H1 (cell line): ENCODE results near the gene NCK2. TPM values are rescaled to one million over a fixed set of nuclear protein-coding genes. Genes with fewer than 3 reads are reported as not detected.
A peak's percentile ranks its signal among the peaks of the same experiment; 100 is the strongest.

ENCODE experiments used
- CTCF ChIA-PET: fragments of 300-600 bp; sonication (Branson Sonifier 250); formaldehyde crosslinking; loops from one replicate; lab custom pipeline; 2021; ENCODE audit not compliant: partially characterized antibody; lab: Charles Lee
- POLR2A ChIA-PET: fragments of 300-600 bp; sonication (Branson Sonifier 250); formaldehyde crosslinking; loops from one replicate; lab custom pipeline; 2021; ENCODE audit warnings: inconsistent platforms; ENCODE audit not compliant: partially characterized antibody; lab: Charles Lee
- DNase-seq, 2 experiments: peaks; one replicate each; pipeline versions ENCODE4 v3.0.0 to v3.0.0-alpha.2; 2010 to 2022; ENCODE audit warnings: low spot score in 2 of 2, low read depth in 1 of 2, mixed read lengths in 1 of 2
- FAIRE-seq: peaks from 2 replicates; lab custom pipeline; 2011; peaks lifted over from hg19 to GRCh38; lab: Jason Lieb, UNC
- H2AFZ ChIP-seq: 2 replicates; pipeline ENCODE4 v1.8.1; 2012; ENCODE audit warnings: low read length, inconsistent platforms
- H2AK5ac ChIP-seq: 2 replicates; pipeline ENCODE4 v1.6.1; 2013; ENCODE audit warnings: low read depth, low read length
- H2BK120ac ChIP-seq: replicated peaks from 2 replicates; pipeline ENCODE3; 2013; ENCODE audit warnings: low read depth, low read length, inconsistent platforms
- H2BK12ac ChIP-seq: 2 replicates; pipeline ENCODE4 v1.6.1; 2013; ENCODE audit warnings: low read depth, low read length
- H2BK15ac ChIP-seq: 2 replicates; pipeline ENCODE4 v1.6.1; 2013; ENCODE audit warnings: low read length
- H2BK20ac ChIP-seq: 2 replicates; pipeline ENCODE4 v1.6.1; 2013; ENCODE audit warnings: low read length
- H2BK5ac ChIP-seq: 2 replicates; pipeline ENCODE4 v1.6.1; 2013; ENCODE audit warnings: low read depth, low read length
- H3K14ac ChIP-seq: 2 replicates; pipeline ENCODE4 v1.6.1; 2013; ENCODE audit warnings: inconsistent platforms; ENCODE audit not compliant: insufficient read length
- H3K18ac ChIP-seq: 2 replicates; pipeline ENCODE4 v1.6.1; 2013; ENCODE audit warnings: low read length; ENCODE audit errors: extremely low read depth
- H3K23ac ChIP-seq: 2 replicates; pipeline ENCODE4 v1.6.1; 2013; ENCODE audit warnings: inconsistent platforms; ENCODE audit not compliant: insufficient read length
- H3K23me2 ChIP-seq: 2 replicates; pipeline ENCODE4 v1.6.1; 2013; ENCODE audit warnings: low read depth, low read length
- H3K27ac ChIP-seq: 2 replicates; pipeline ENCODE4 v1.6.1; 2011; ENCODE audit warnings: low read depth, low read length, inconsistent platforms
- H3K27me3 ChIP-seq, 4 experiments: replicated peaks in 1 of 4; 1 replicate in 1 of 4; 2 replicates in 3 of 4; pipeline versions ENCODE4 v1.6.1 to v1.8.1; 2011 to 2013; ENCODE audit warnings: low read length in 3 of 4, mild to moderate bottlenecking in 3 of 4, inconsistent platforms in 2 of 4, mixed read lengths in 2 of 4, moderate library complexity in 1 of 4; ENCODE audit not compliant: control insufficient read depth in 3 of 4, insufficient read depth in 3 of 4; ENCODE audit errors: extremely low read depth in 1 of 4
- H3K36me3 ChIP-seq, 4 experiments: 2 replicates each; pipeline versions ENCODE4 v1.6.1 to v1.8.1; 2011 to 2013; ENCODE audit warnings: mild to moderate bottlenecking in 4 of 4, low read length in 3 of 4, moderate library complexity in 2 of 4, control low read depth in 1 of 4, inconsistent platforms in 1 of 4; ENCODE audit not compliant: insufficient read depth in 4 of 4, control insufficient read depth in 2 of 4
- H3K4ac ChIP-seq: replicated peaks from 2 replicates; pipeline ENCODE3; 2013; ENCODE audit warnings: low read length, low read depth, mixed read lengths, inconsistent platforms; ENCODE audit not compliant: insufficient read length
- H3K4me1 ChIP-seq, 4 experiments: replicated peaks in 1 of 4; 1 replicate in 1 of 4; 2 replicates in 3 of 4; pipeline versions ENCODE4 v1.6.1 to v1.8.1; 2011 to 2013; ENCODE audit warnings: low read length in 3 of 4, inconsistent platforms in 2 of 4, mixed read lengths in 1 of 4; ENCODE audit not compliant: insufficient read depth in 4 of 4, control insufficient read depth in 3 of 4
- H3K4me2 ChIP-seq, 2 experiments: 2 replicates each; pipeline versions ENCODE4 v1.6.1 to v1.8.1; 2011 to 2013; ENCODE audit warnings: low read depth in 2 of 2, low read length in 2 of 2, control low read depth in 1 of 2, inconsistent platforms in 1 of 2, mild to moderate bottlenecking in 1 of 2; ENCODE audit not compliant: insufficient read depth in 1 of 2
- H3K4me3 ChIP-seq, 4 experiments: fragments of 200-600, 300-600 bp in 1 of 4; sonication (generic), shearing (Covaris generic), sonication (Bioruptor Twin) in 1 of 4; 2 replicates each; pipeline versions ENCODE4 v1.5.1 to v1.8.1; 2011 to 2016; ENCODE audit warnings: low read length in 4 of 4, low read depth in 3 of 4, control low read depth in 2 of 4, inconsistent platforms in 2 of 4, mild to moderate bottlenecking in 2 of 4, mixed read lengths in 1 of 4, moderate library complexity in 1 of 4; ENCODE audit not compliant: insufficient read depth in 2 of 4; ENCODE audit errors: extremely low read depth in 1 of 4
- H3K56ac ChIP-seq: replicated peaks from 2 replicates; pipeline ENCODE3; 2013; ENCODE audit warnings: low read depth, mild to moderate bottlenecking, mixed read lengths, low read length, inconsistent platforms; ENCODE audit not compliant: insufficient read length
- H3K79me1 ChIP-seq: 2 replicates; pipeline ENCODE4 v1.6.1; 2013; ENCODE audit warnings: low read depth, low read length, control low read depth
- H3K79me2 ChIP-seq, 2 experiments: 2 replicates each; pipeline versions ENCODE4 v1.6.1 to v1.8.1; 2012 to 2013; ENCODE audit warnings: low read length in 2 of 2, mild to moderate bottlenecking in 2 of 2, inconsistent platforms in 1 of 2; ENCODE audit not compliant: insufficient read depth in 2 of 2, control insufficient read depth in 1 of 2
- H3K9ac ChIP-seq, 4 experiments: replicated peaks in 1 of 4; 1 replicate in 1 of 4; 2 replicates in 3 of 4; pipeline versions ENCODE4 v1.6.1 to v1.8.1; 2011 to 2013; ENCODE audit warnings: low read depth in 3 of 4, low read length in 3 of 4, control low read depth in 2 of 4, mild to moderate bottlenecking in 2 of 4, moderate library complexity in 2 of 4, inconsistent platforms in 1 of 4; ENCODE audit errors: extremely low read depth in 1 of 4
- H3K9me3 ChIP-seq, 2 experiments: 2 replicates each; pipeline versions ENCODE4 v1.6.1 to v1.8.1; 2012 to 2013; ENCODE audit warnings: mild to moderate bottlenecking in 2 of 2, moderate library complexity in 2 of 2, control low read depth in 1 of 2, inconsistent platforms in 1 of 2, low read depth in 1 of 2, low read length in 1 of 2, mixed read lengths in 1 of 2; ENCODE audit not compliant: insufficient read depth in 2 of 2
- H4K20me1 ChIP-seq, 2 experiments: replicated peaks in 1 of 2; 2 replicates each; pipeline versions ENCODE3 to v1.8.1; 2011 to 2013; ENCODE audit warnings: inconsistent platforms in 2 of 2, low read length in 2 of 2, mild to moderate bottlenecking in 1 of 2; ENCODE audit not compliant: insufficient read depth in 2 of 2, control insufficient read depth in 1 of 2
- H4K5ac ChIP-seq: 2 replicates; pipeline ENCODE4 v1.6.1; 2013; ENCODE audit warnings: low read length, low read depth, mixed read lengths, inconsistent platforms; ENCODE audit not compliant: insufficient read length
- H4K8ac ChIP-seq: 2 replicates; pipeline ENCODE4 v1.8.0; 2013; ENCODE audit warnings: mild to moderate bottlenecking, moderate library complexity, low read length, inconsistent platforms; ENCODE audit not compliant: insufficient read depth; ENCODE audit errors: extremely low read depth
- H4K91ac ChIP-seq: replicated peaks from 2 replicates; pipeline ENCODE3; 2013; ENCODE audit warnings: low read length, mixed read lengths, inconsistent platforms; ENCODE audit not compliant: insufficient read length
- ASH2L ChIP-seq: fragments of 200-600, 300-600 bp; sonication (generic); IDR thresholded peaks from one replicate; pipeline ENCODE4 v1.7.1; 2017; ENCODE audit warnings: low read length
- CTBP2 ChIP-seq: IDR thresholded peaks from 2 replicates; pipeline ENCODE4 v1.7.0; 2011; ENCODE audit warnings: borderline replicate concordance, mild to moderate bottlenecking, moderate library complexity, mixed read lengths, low read length; ENCODE audit not compliant: insufficient read depth, insufficient read length
- CTCF ChIP-seq, 3 experiments: IDR thresholded peaks; 1 replicate in 2 of 3; 2 replicates in 1 of 3; pipeline versions ENCODE4 v1.5.1 to v1.6.1; 2011; ENCODE audit warnings: low read length in 3 of 3, mild to moderate bottlenecking in 3 of 3, inconsistent platforms in 2 of 3, low read depth in 1 of 3, moderate library complexity in 1 of 3; ENCODE audit not compliant: insufficient read depth in 1 of 3; ENCODE audit errors: control extremely low read depth in 1 of 3
- JUN ChIP-seq: IDR thresholded peaks from 2 replicates; pipeline ENCODE4 v1.6.1; 2011; ENCODE audit warnings: low read depth, mild to moderate bottlenecking, improper control_type of control experiment, low read length
- JUND ChIP-seq: IDR thresholded peaks from 2 replicates; pipeline ENCODE4 v1.6.1; 2011; ENCODE audit warnings: mild to moderate bottlenecking, improper control_type of control experiment, low read length
- NANOG ChIP-seq: IDR thresholded peaks from 2 replicates; pipeline ENCODE4 v1.6.1; 2011; ENCODE audit warnings: low read length, low read depth, mild to moderate bottlenecking, inconsistent platforms; ENCODE audit not compliant: insufficient read depth, poor library complexity, severe bottlenecking
- RNF2 ChIP-seq: fragments of 200-900, 300-1000 bp; sonication (generic); IDR thresholded peaks from 2 replicates; pipeline ENCODE4 v1.7.1; 2016; ENCODE audit warnings: borderline replicate concordance, low read depth, mild to moderate bottlenecking, antibody characterized with exemption, low read length; ENCODE audit not compliant: poor library complexity, severe bottlenecking; ENCODE audit errors: missing control alignments
- TAF1 ChIP-seq: IDR thresholded peaks from 2 replicates; pipeline ENCODE4 v1.6.1; 2011; ENCODE audit warnings: mild to moderate bottlenecking, low read depth, low read length
- TBP ChIP-seq: IDR thresholded peaks from 2 replicates; pipeline ENCODE4 v1.6.1; 2011; ENCODE audit warnings: low read depth, low read length, improper control_type of control experiment
- YY1 ChIP-seq: IDR thresholded peaks from 2 replicates; pipeline ENCODE4 v1.6.1; 2011; ENCODE audit warnings: low read depth, mild to moderate bottlenecking, low read length
- WGBS, 2 experiments: shearing (Covaris generic) in 1 of 2; methylation state at CpG; one replicate each; pipeline versions ENCODE4 v1.1.6 to v1.1.7; 2013 to 2015; ENCODE audit warnings: low lambda C conversion rate in 2 of 2, mixed read lengths in 2 of 2, inconsistent platforms in 1 of 2, low coverage in 1 of 2, missing lambda C conversion rate in 1 of 2; ENCODE audit not compliant: insufficient replicate concordance in 2 of 2, insufficient coverage in 1 of 2, insufficient read length in 1 of 2; ENCODE audit errors: extremely low coverage in 1 of 2, missing lambda C conversion rate in 1 of 2; 5-methylcytosine and 5-hydroxymethylcytosine counted together
- polyA plus RNA-seq, 7 experiments: library from polyadenylated mRNA; depleted of rRNA in 3 of 7; stranded (reverse) in 5 of 7; unstranded in 2 of 7; fragments of >200 nt in 5 of 7; fragments of 200-250 nt in 2 of 7; gene quantifications; 1 replicate in 5 of 7; 2 replicates in 1 of 7; 4 replicates in 1 of 7; pipeline versions ENCODE4 v1.2.1 to v1.2.3, GENCODE V29; 2011 to 2013; ENCODE audit warnings: missing spikeins in 2 of 7, mixed read lengths in 2 of 7
- total RNA-seq: library from RNA; stranded (reverse); fragmentation: NEBNext Ultra II Directional; extraction: Animal tissue kit (Norgen Biotek cat#: 25700); gene quantifications from 2 replicates; pipeline ENCODE4 v1.2.1, GENCODE V29; 2021

NCK2 gene
- total and polyA plus RNA-seq, 2 of the 8 experiments (the other 6 are each of a cell fraction or from before 2014, with no cell fraction given): 30.3 to 65.7 TPM

- 74% methylated on average over 6 of the region's 7 CpGs; no CpG with 5 or more reads in 1 of the 2 experiments for WGBS, 2 experiments
- no peak overlapping the region for H4K91ac ChIP-seq
- no peaks in the 10 kb centered on the region for H3K36me3 ChIP-seq
- no peak overlapping the region for H3K23ac ChIP-seq
- FAIRE-seq: no peak
- H2BK5ac ChIP-seq: no peak overlapping the region
- no peak overlapping the region for H4K8ac ChIP-seq
- no peak overlapping the region for H3K4ac ChIP-seq
- no peaks in the 10 kb centered on the region for H3K9me3 ChIP-seq
- H2BK12ac ChIP-seq: no peak overlapping the region
- H3K4me1 ChIP-seq: peaks cover 0 to 16% (median 12%) of the 10 kb centered on the region in 4 experiments; a peak in 6 of 7 replicates
- no peak overlapping the region for H3K4me3 ChIP-seq
- H3K14ac ChIP-seq: no peak overlapping the region
- no peak overlapping the region for H2AK5ac ChIP-seq
- ChIA-PET POLR2A (no interaction called here), CTCF (no interaction called here)
- H3K9ac ChIP-seq: no peak overlapping the region
- no peak overlapping the region for H2BK20ac ChIP-seq
- H3K79me2 ChIP-seq: peaks cover 0 to 34% of the 10 kb centered on the region in 2 experiments; a peak in 2 of 4 replicates
- no peak overlapping the region for H3K27ac ChIP-seq
- no peak overlapping the region for H4K5ac ChIP-seq
- no peak overlapping the region for H3K18ac ChIP-seq
- H2BK15ac ChIP-seq: no peak overlapping the region
- no peaks in the 10 kb centered on the region; the same call in 1 of the 2 replicates for H3K23me2 ChIP-seq
- H2BK120ac ChIP-seq: no peak overlapping the region
- DNase-seq: peak in 1 of 2 experiments; percentile 6
- H2AFZ ChIP-seq: no peak overlapping the region
- H3K4me2 ChIP-seq: no peak overlapping the region
- H3K56ac ChIP-seq: no peak overlapping the region
- H3K27me3 ChIP-seq: no peaks in the 10 kb centered on the region
- H3K79me1 ChIP-seq: peaks cover 5% of the 10 kb centered on the region; the same call in 1 of the 2 replicates
- peaks cover 15 to 21% of the 10 kb centered on the region in 2 experiments for H4K20me1 ChIP-seq
- no peak for TF ChIP-seq CTBP2
- TF ChIP-seq CTCF (IDR thresholded peaks at IDR 0.05; ENCODE audit: control extremely low read depth in 1 of 3, insufficient read depth in 1 of 3, low read depth in 1 of 3, low read length in 3 of 3): no peak
- no peak for TF ChIP-seq ASH2L
- no peak for TF ChIP-seq TAF1
- no peak for TF ChIP-seq JUN
- TF ChIP-seq RNF2: no peak
- TF ChIP-seq YY1: no peak
- TF ChIP-seq NANOG: no peak
- TF ChIP-seq JUND: no peak
- TF ChIP-seq TBP: no peak
Measured at GRCh38 chr2:105861200-105861599, 116.5 kb downstream of the NCK2 start.
